ENCODE results near the gene SEPSECS. TPM values are rescaled to one million over a fixed set of nuclear protein-coding genes. Genes with fewer than 3 reads are reported as not detected.

SEPSECS gene
- total RNA-seq, 4 donors from 2014 or later = 3.0 to 7.2 (median 4.4) TPM

DNA sequence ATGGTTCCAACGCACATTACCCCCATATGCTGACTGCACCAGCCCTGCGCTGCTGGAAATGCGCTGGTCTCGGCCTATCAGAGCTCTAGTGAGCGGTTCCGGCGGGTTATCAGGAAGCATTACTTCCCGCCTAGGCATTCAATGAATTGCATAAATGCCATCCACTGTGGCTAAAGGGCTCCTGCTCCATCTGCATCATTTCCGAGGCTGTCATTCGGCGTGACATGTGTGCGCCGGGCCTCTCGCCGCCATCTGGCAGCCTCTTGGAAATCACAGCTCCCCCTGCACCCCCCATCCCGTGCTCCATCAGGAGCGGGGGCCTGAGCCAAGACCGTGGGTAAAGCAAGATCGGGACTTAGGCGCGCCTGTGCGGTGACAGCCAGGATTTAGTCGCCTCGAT, 64.4 kb downstream of the SEPSECS start:
- intact Hi-C loops (cut with DNase I) = no loop called here
- Histone ChIP-seq H3K4me1 (peaks cover 0 to 16% (median 9%) of the 10 kb centered on the region in 3 donors), H3K27me3 (no peaks in the 10 kb centered on the region), H3K27ac (no peak overlapping the region), H3K9me3 (peaks cover 0 to 7% (median 5%) of the 10 kb centered on the region in 3 donors), H3K4me3 (no peak overlapping the region), H3K36me3 (no peaks in the 10 kb centered on the region)
- TF ChIP-seq CTCF (IDR thresholded peaks at IDR 0.05) (no peak), POLR2A (IDR thresholded peaks at IDR 0.05) (no peak)
- DNase-seq = no peak
- 93 to 96% methylated on average over 15 to 23 of the region's 24 CpGs for WGBS, 2 donors

DNA sequence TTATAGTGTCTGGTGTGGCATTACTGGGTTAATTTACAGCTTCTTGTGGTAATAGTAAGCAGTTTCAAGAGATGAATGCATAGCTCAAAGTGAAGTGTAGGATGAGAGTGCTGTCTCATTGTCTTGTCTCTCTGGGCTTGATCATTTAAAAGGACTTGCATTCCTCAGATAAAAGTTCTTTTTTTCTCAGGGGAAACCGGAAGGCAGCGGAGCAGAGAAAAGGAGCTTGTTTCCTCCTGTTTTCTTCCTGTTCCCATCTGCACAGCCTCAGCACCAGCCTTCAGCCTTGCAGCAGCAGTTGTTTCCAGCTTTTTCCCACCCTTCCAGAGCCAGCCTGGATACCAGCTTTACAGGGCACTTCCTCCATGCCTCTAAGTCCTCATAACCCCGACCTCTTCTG, 68.1 kb downstream of the SEPSECS start:
- TF ChIP-seq POLR2A (IDR thresholded peaks at IDR 0.05) = no peak
- TF ChIP-seq CTCF (IDR thresholded peaks at IDR 0.05) = no peak
- peaks cover 0 to 7% (median 5%) of the 10 kb centered on the region in 3 donors for H3K9me3 ChIP-seq
- no peaks in the 10 kb centered on the region for H3K36me3 ChIP-seq
- H3K27ac ChIP-seq = no peak overlapping the region
- WGBS, 2 donors = 55 to 69% methylated on average over 3 of the region's 3 CpGs
- peaks cover 0 to 10% (median 8%) of the 10 kb centered on the region in 3 donors for H3K4me1 ChIP-seq
- H3K4me3 ChIP-seq = no peak overlapping the region
- H3K27me3 ChIP-seq = peaks cover 0 to 24% (median 0%) of the 10 kb centered on the region in 4 donors
- intact Hi-C loops (cut with DNase I) = no loop called here
- no peak for DNase-seq

GRCh38 chr4:25090516-25090915, 69.7 kb downstream of the SEPSECS start:
- Histone ChIP-seq H3K4me3 (no peak overlapping the region), H3K27me3 (peaks cover 0 to 26% (median 0%) of the 10 kb centered on the region in 4 donors), H3K4me1 (peaks cover 0 to 10% (median 8%) of the 10 kb centered on the region in 3 donors), H3K9me3 (peaks cover 0 to 7% (median 5%) of the 10 kb centered on the region in 3 donors), H3K27ac (no peak overlapping the region), H3K36me3 (no peaks in the 10 kb centered on the region)
- 62 to 70% methylated on average over 2 of the region's 2 CpGs for WGBS, 2 donors
- intact Hi-C loops (cut with DNase I) = no loop called here
- TF ChIP-seq CTCF (IDR thresholded peaks at IDR 0.05) = no peak
- TF ChIP-seq POLR2A (IDR thresholded peaks at IDR 0.05) = no peak
- DNase-seq = no peak

GRCh38 chr4:25089051-25089763, 71.0 kb downstream of the SEPSECS start:
- no peak for DNase-seq
- WGBS, 2 donors = 68 to 70% methylated on average over 14 of the region's 14 CpGs
- H3K9me3 ChIP-seq = peaks cover 0 to 7% (median 5%) of the 10 kb centered on the region in 3 donors
- peaks cover 0 to 26% (median 0%) of the 10 kb centered on the region in 4 donors for H3K27me3 ChIP-seq
- H3K4me1 ChIP-seq = peaks cover 0 to 10% (median 8%) of the 10 kb centered on the region in 3 donors
- peak overlapping the region in 1 of 4 donors; percentile 27 for H3K4me3 ChIP-seq
- no peaks in the 10 kb centered on the region for H3K36me3 ChIP-seq
- TF ChIP-seq POLR2A (IDR thresholded peaks at IDR 0.05) (no peak), CTCF (IDR thresholded peaks at IDR 0.05) (no peak)
- intact Hi-C loops (cut with DNase I) = no loop called here
- no peak overlapping the region for H3K27ac ChIP-seq

- H3K27me3 ChIP-seq = peaks cover 0 to 26% (median 0%) of the 10 kb centered on the region in 4 donors
- no peak for DNase-seq
- WGBS, 2 donors = 40 to 60% methylated on average over 9 to 35 of the region's 41 CpGs
- H3K27ac ChIP-seq = no peak overlapping the region
- peak overlapping the region in 3 of 4 donors; percentile 25 to 43 (median 27) for H3K4me3 ChIP-seq
- H3K9me3 ChIP-seq = peaks cover 0 to 5% (median 3%) of the 10 kb centered on the region in 3 donors
- intact Hi-C loops (cut with DNase I) = no loop called here
- no peak for TF ChIP-seq POLR2A (IDR thresholded peaks at IDR 0.05)
- no peak for TF ChIP-seq CTCF (IDR thresholded peaks at IDR 0.05)
- H3K36me3 ChIP-seq = no peaks in the 10 kb centered on the region
- H3K4me1 ChIP-seq = peaks cover 0 to 10% (median 8%) of the 10 kb centered on the region in 3 donors
These were observed 71.9 kb downstream of the SEPSECS start for GRCh38 chr4:25088093-25088952.
